Left forelimb (tissue), 1 donor: ENCODE results near the gene OR2A5.
"Not testable (repeated sequence)": the region's sequence is repeated elsewhere in the genome, so short reads cannot be mapped to it uniquely, and the experiment has no call there.

Experiments used
- DNase-seq: peaks from one replicate; pipeline ENCODE4 v3.0.0-alpha.2; 2018; ENCODE audit warnings: low spot score

The OR2A5 gene

GRCh38 chr7:144032985-144033709, 15.6 kb upstream of the OR2A5 start:
- no peak for DNase-seq

- DNase-seq, result no peak
Measured at GRCh38 chr7:144035385-144035784, 13.4 kb upstream of the OR2A5 start.

GRCh38 chr7:144036302-144036885, 12.4 kb upstream of the OR2A5 start:
- no peak for DNase-seq

- DNase-seq, result no peak
Measured at GRCh38 chr7:144037414-144038035, 11.2 kb upstream of the OR2A5 start.

- DNase-seq, result no peak
Measured at GRCh38 chr7:144038887-144039286, 9.9 kb upstream of the OR2A5 start.

GRCh38 chr7:144049491-144049890, 743 bp downstream of the OR2A5 start:
- no peak for DNase-seq

GRCh38 chr7:144050093-144050492, 1.3 kb downstream of the OR2A5 start:
- DNase-seq, result no peak

- DNase-seq, result not testable (repeated sequence)
Measured at GRCh38 chr7:144050884-144051283, 2.1 kb downstream of the OR2A5 start.

GRCh38 chr7:144057954-144058353, 9.2 kb downstream of the OR2A5 start:
- DNase-seq, result no peak

- no peak for DNase-seq
Measured at GRCh38 chr7:144063710-144064109, 15.0 kb downstream of the OR2A5 start.

- no peak for DNase-seq
Measured at GRCh38 chr7:144069511-144069910, 20.8 kb downstream of the OR2A5 start, which contains the start of gene OR2A25. Gene OR2A25, plus strand, starts transcription at chr7:144069811. Its CDS starts 4,409 bp downstream, at chr7:144074220.

- DNase-seq, result no peak
Measured at GRCh38 chr7:144069953-144070352, 21.2 kb downstream of the OR2A5 start.

GRCh38 chr7:144074374-144074773, 25.6 kb downstream of the OR2A5 start:
- no peak for DNase-seq

- no peak for DNase-seq
Measured at GRCh38 chr7:144085978-144086377, 37.2 kb downstream of the OR2A5 start, which contains the start of gene OR2A12. Gene OR2A12, plus strand, starts transcription at chr7:144086278. Its CDS starts 8,830 bp downstream, at chr7:144095108.

- DNase-seq, result no peak
Measured at GRCh38 chr7:144086730-144087129, 38.0 kb downstream of the OR2A5 start.

GRCh38 chr7:144087230-144087629, 38.5 kb downstream of the OR2A5 start:
- no peak for DNase-seq

GRCh38 chr7:144090667-144091066, 41.9 kb downstream of the OR2A5 start:
- no peak for DNase-seq

GRCh38 chr7:144098776-144099175, 50.0 kb downstream of the OR2A5 start:
- no peak for DNase-seq

GRCh38 chr7:144100607-144101006, 51.9 kb downstream of the OR2A5 start:
- DNase-seq, result no peak

- DNase-seq, result no peak
Measured at GRCh38 chr7:144102041-144102440, 53.3 kb downstream of the OR2A5 start.

- DNase-seq, result no peak
Measured at GRCh38 chr7:144105211-144105610, 56.5 kb downstream of the OR2A5 start.
